K562 (cell line): ENCODE results near the gene FAM180B. TPM values are rescaled to one million over a fixed set of nuclear protein-coding genes. Genes with fewer than 3 reads are reported as not detected.

ENCODE experiments used
- ATAC-seq: fragments of 200-7000 bp; cut with Tn5 transposase; 3 replicates; pipeline ENCODE4 v1.9.1; 2020; ENCODE audit warnings: moderate library complexity
- BruUV-seq: library from RNA; stranded (reverse); fragments of 400-500 nt; replicated peaks from 2 replicates; lab custom pipeline; 2021; lab: Mats Ljungman, UMichigan
- CTCF ChIA-PET: fragments of 300-600 bp; formaldehyde crosslinking; extraction: SDS; loops from one replicate; lab custom pipeline; 2021; ENCODE audit warnings: low intra/inter-chr PET ratio; lab: Yijun Ruan, JAX
- POLR2A ChIA-PET: fragments of 300-600, 350-650 bp; sonication (Branson Sonifier 250); formaldehyde crosslinking; extraction: SDS; loops from one replicate; lab custom pipeline; 2021; ENCODE audit warnings: antibody characterized with exemption, inconsistent platforms; lab: Yijun Ruan, JAX
- DNase-seq, 4 experiments: peaks; one replicate each; pipeline versions ENCODE4 v3.0.0 to v3.0.0-alpha.2; 2011 to 2018; ENCODE audit warnings: low spot score in 3 of 4, mixed read lengths in 3 of 4; ENCODE audit errors: extremely low read depth in 1 of 4
- FAIRE-seq: peaks from 2 replicates; lab custom pipeline; 2011; peaks lifted over from hg19 to GRCh38; lab: Jason Lieb, UNC
- H2AFZ ChIP-seq: 2 replicates; pipeline ENCODE4 v1.6.0; 2011; ENCODE audit warnings: low read depth, low read length, control low read depth, inconsistent platforms
- H3K27ac ChIP-seq: fragments of 200-600 bp; 3 replicates; pipeline ENCODE4 v1.8.0; 2011; ENCODE audit warnings: low read depth, mild to moderate bottlenecking, control low read depth, inconsistent platforms, low read length, moderate library complexity, mixed read lengths; ENCODE audit errors: extremely low read depth
- H3K27me3 ChIP-seq, 2 experiments: fragments of 300-600 bp in 1 of 2; 2 replicates in 1 of 2; 3 replicates in 1 of 2; pipeline versions ENCODE4 v1.6.0 to v1.8.0; 2011; ENCODE audit warnings: inconsistent platforms in 2 of 2, low read length in 2 of 2, mild to moderate bottlenecking in 1 of 2, mixed read lengths in 1 of 2, moderate library complexity in 1 of 2; ENCODE audit not compliant: control insufficient read depth in 2 of 2, insufficient read depth in 2 of 2
- H3K36me3 ChIP-seq: fragments of 300-600 bp; 3 replicates; pipeline ENCODE4 v1.8.0; 2011; ENCODE audit warnings: mild to moderate bottlenecking, low read length, inconsistent platforms; ENCODE audit not compliant: control insufficient read depth, insufficient read depth
- H3K4me1 ChIP-seq, 2 experiments: fragments of 200-600 bp in 1 of 2; replicated peaks in 1 of 2; 2 replicates in 1 of 2; 3 replicates in 1 of 2; pipeline versions ENCODE4 v1.5.1 to v1.8.0; 2011; ENCODE audit warnings: inconsistent platforms in 2 of 2, low read length in 2 of 2, mild to moderate bottlenecking in 1 of 2, mixed read lengths in 1 of 2, moderate library complexity in 1 of 2; ENCODE audit not compliant: control insufficient read depth in 2 of 2, insufficient read depth in 2 of 2
- H3K4me2 ChIP-seq: 2 replicates; pipeline ENCODE4 v1.6.1; 2011; ENCODE audit warnings: low read length, control low read depth, inconsistent platforms, mixed read lengths; ENCODE audit not compliant: insufficient read depth
- H3K4me3 ChIP-seq: fragments of 200-600 bp; sonication (generic), shearing (Covaris generic); 2 replicates; pipeline ENCODE4 v1.5.1; 2016; ENCODE audit warnings: control low read depth, inconsistent platforms
- H3K79me2 ChIP-seq: fragments of 200-600 bp; 3 replicates; pipeline ENCODE4 v1.8.0; 2011; ENCODE audit warnings: low read length, inconsistent platforms; ENCODE audit not compliant: control insufficient read depth, insufficient read depth
- H3K9ac ChIP-seq, 2 experiments: 2 replicates each; pipeline versions ENCODE4 v1.6.0 to v1.6.1; 2011; ENCODE audit warnings: low read depth in 2 of 2, low read length in 2 of 2, control low read depth in 1 of 2, inconsistent platforms in 1 of 2, mild to moderate bottlenecking in 1 of 2, mixed read lengths in 1 of 2; ENCODE audit not compliant: insufficient read depth in 1 of 2
- H3K9me1 ChIP-seq: one replicate; pipeline ENCODE4 v1.6.0; 2011; ENCODE audit warnings: inconsistent platforms, mild to moderate bottlenecking, low read length, moderate library complexity; ENCODE audit not compliant: control insufficient read depth, insufficient read depth
- H3K9me3 ChIP-seq: replicated peaks from 2 replicates; pipeline ENCODE4 v1.5.1; 2011; ENCODE audit warnings: low read depth, low read length, inconsistent platforms; ENCODE audit not compliant: control insufficient read depth, insufficient read depth
- H4K20me1 ChIP-seq: replicated peaks from 2 replicates; pipeline ENCODE4 v1.6.1; 2011; ENCODE audit warnings: low read length, inconsistent platforms, mixed read lengths; ENCODE audit not compliant: control insufficient read depth, insufficient read depth
- CBFA2T2 ChIP-seq: fragments of 450-650 bp; conservative IDR thresholded peaks from 2 replicates; pipeline ENCODE4 v1.6.1; 2017; ENCODE audit warnings: mild to moderate bottlenecking
- FOXJ2 ChIP-seq: fragments of 200-800 bp; sonication (Bioruptor generic); IDR thresholded peaks from 2 replicates; pipeline ENCODE4 v1.6.1; 2016; ENCODE audit warnings: missing genetic modification characterization, missing compliant biosample characterization
- IRF2 ChIP-seq: sonication (generic); formaldehyde crosslinking; IDR thresholded peaks from 2 replicates; pipeline ENCODE4 v1.8.1; 2022; ENCODE audit warnings: mild to moderate bottlenecking, missing genetic modification reagents
- MCM3 ChIP-seq: fragments of 450-650 bp; IDR thresholded peaks from 2 replicates; pipeline ENCODE4 v1.6.1; 2016
- OTX1 ChIP-seq: fragments of 450-650 bp; formaldehyde crosslinking; IDR thresholded peaks from 2 replicates; pipeline ENCODE4 v1.4.0; 2022; ENCODE audit warnings: mild to moderate bottlenecking
- PHB2 ChIP-seq: fragments of 450-650 bp; IDR thresholded peaks from 2 replicates; pipeline ENCODE4 v1.6.1; 2017; ENCODE audit warnings: low read depth
- PHF21A ChIP-seq: fragments of 450-650 bp; IDR thresholded peaks from 2 replicates; pipeline ENCODE4 v1.6.1; 2017; ENCODE audit warnings: low read depth, borderline replicate concordance
- PHTF2 ChIP-seq: fragments of 250-450 bp; sonication (Bioruptor Pico); IDR thresholded peaks from 2 replicates; pipeline ENCODE4 v1.5.0; 2021; ENCODE audit warnings: mild to moderate bottlenecking
- TRIM28 ChIP-seq: fragments of 450-650 bp; IDR thresholded peaks from 2 replicates; pipeline ENCODE4 v1.6.1; 2017
- ZNF197 ChIP-seq: fragments of 200-800 bp; sonication (Bioruptor generic); IDR thresholded peaks from 2 replicates; pipeline ENCODE4 v1.6.1; 2016; ENCODE audit warnings: low read depth, missing genetic modification characterization, missing compliant biosample characterization
- ZSCAN29 ChIP-seq: fragments of 450-650 bp; IDR thresholded peaks from 2 replicates; pipeline ENCODE4 v1.6.1; 2017
- WGBS: fragments of 100-300 bp; shearing (Covaris generic); methylation state at CpG from one replicate; pipeline ENCODE4 v1.1.6; 2016; ENCODE audit warnings: low coverage, mixed read lengths; ENCODE audit not compliant: insufficient coverage; ENCODE audit errors: missing lambda C conversion rate; 5-methylcytosine and 5-hydroxymethylcytosine counted together
- in situ Hi-C: fragments of 300-500 bp; cut with MboI; formaldehyde crosslinking; loops from 4 replicates; pipeline ENCODE4 v1.15.0; 2018; ENCODE audit warnings: inconsistent platforms, mixed read lengths
- intact Hi-C: fragments of 100-400 bp; cut with micrococcal nuclease; formaldehyde crosslinking; loops from 2 replicates; pipeline ENCODE4 v1.14.2; 2022
- polyA plus RNA-seq, 8 experiments: library from polyadenylated mRNA; depleted of rRNA in 4 of 8; stranded (reverse) in 5 of 8; unstranded in 3 of 8; fragments of >200 nt; fragmentation: Nextera tagmentation in 2 of 8; fragmentation: Illumina TruSeq in 1 of 8; extraction: Ambion mirVana in 2 of 8; extraction: Trizol in 1 of 8; gene quantifications; 2 replicates each; pipeline versions ENCODE4 v1.2.1 to v1.2.3, GENCODE V29; 2011 to 2014; ENCODE audit warnings: inconsistent platforms in 1 of 8, missing spikeins in 1 of 8
- total RNA-seq, 7 experiments: library from RNA; depleted of rRNA in 6 of 7; stranded (reverse); fragments of >200 nt in 6 of 7; fragmentation: Illumina TruSeq in 2 of 7; extraction: Trizol in 2 of 7; gene quantifications; 2 replicates each; pipeline versions ENCODE4 v1.2.1 to v1.2.3, GENCODE V29; 2011 to 2021; ENCODE audit warnings: low replicate concordance in 1 of 7
- TF ChIP-seq, protein P1 (sequence below): fragments of 450-650 bp; IDR thresholded peaks from 2 replicates; pipeline ENCODE4 v1.6.1; 2018; ENCODE audit warnings: mild to moderate bottlenecking, low read depth; ENCODE audit not compliant: partially characterized antibody
- TF ChIP-seq, protein P2 (sequence below): fragments of 450-650 bp; IDR thresholded peaks from one replicate; pipeline ENCODE4 v1.6.1; 2018; ENCODE audit warnings: mild to moderate bottlenecking, moderate library complexity; ENCODE audit not compliant: partially characterized antibody
- TF ChIP-seq, protein P3 (sequence below): fragments of 250-450 bp; sonication (Bioruptor Pico); IDR thresholded peaks from 2 replicates; pipeline ENCODE4 v1.4.0; 2020; ENCODE audit warnings: mild to moderate bottlenecking, moderate library complexity
- TF ChIP-seq, protein P4 (sequence below): sonication (generic); formaldehyde crosslinking; IDR thresholded peaks from 2 replicates; pipeline ENCODE4 v1.8.0; 2023; ENCODE audit warnings: mild to moderate bottlenecking, missing genetic modification reagents

The FAM180B gene
- total and polyA plus RNA-seq, 9 of the 15 experiments (the other 6 are each of a cell fraction or from before 2014, with no cell fraction given) = 0.05 to 0.14 TPM; not detected in 7

DNA sequence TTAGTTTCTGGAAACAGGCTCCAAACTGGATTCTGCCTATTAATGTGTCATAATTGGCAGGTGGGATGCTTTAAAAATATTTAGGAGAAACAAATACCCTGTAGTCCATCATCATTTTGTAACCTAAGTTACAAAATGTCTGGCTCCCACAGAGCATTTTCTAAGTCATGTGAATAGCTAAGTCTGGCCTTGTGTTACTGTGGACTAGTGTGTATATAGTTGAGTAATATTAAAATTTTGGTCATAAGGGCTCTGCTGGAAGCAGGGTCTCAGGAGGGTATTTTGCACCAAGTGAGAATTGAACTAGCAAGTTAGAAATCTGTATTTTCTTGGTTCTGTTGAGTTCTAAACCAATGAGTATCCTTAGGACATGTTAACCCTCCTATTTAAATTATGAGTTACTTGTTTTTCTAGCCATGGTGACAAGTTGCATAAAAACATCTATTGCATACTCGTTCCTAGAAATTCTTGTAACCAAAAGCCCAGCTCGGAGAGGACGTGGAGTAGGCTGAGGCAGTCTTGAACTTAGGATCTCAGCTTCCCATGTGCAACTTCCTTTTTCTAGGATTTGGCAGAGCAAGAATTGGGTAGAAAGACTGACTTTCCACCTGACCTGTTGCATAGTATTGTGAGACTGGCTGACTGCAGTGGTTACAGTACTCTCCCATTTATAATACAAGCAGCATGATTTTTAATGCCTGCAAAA is 15.7 kb upstream of the FAM180B start:
- Histone ChIP-seq H3K9me3 (no peaks in the 10 kb centered on the region), H3K4me1 (peaks cover 0 to 9% of the 10 kb centered on the region in 2 experiments; a peak in 2 of 5 replicates), H2AFZ (no peak overlapping the region), H3K9me1 (no peaks in the 10 kb centered on the region), H3K9ac (no peak overlapping the region), H3K27me3 (no peaks in the 10 kb centered on the region), H3K27ac (no peak overlapping the region), H4K20me1 (no peaks in the 10 kb centered on the region), H3K4me2 (no peak overlapping the region), H3K79me2 (peaks cover 34% of the 10 kb centered on the region), H3K4me3 (no peak overlapping the region), H3K36me3 (peaks cover 68% of the 10 kb centered on the region; the same call in 2 of the 3 replicates)
- intact Hi-C loops (no loop called here), in situ Hi-C loops (no loop called here)
- DNase-seq (peak in 2 of 4 experiments; percentile 3 to 5), FAIRE-seq (no peak), ATAC-seq (no peak)
- no TSS peak for BruUV-seq
- CTCF ChIA-PET = no interaction called here
- POLR2A ChIA-PET = interaction anchor here (0.8 to 1.0 kb wide), 3 partner anchors 8 to 91 kb away, joined by 3 read pairs; partner anchors contain the start of genes FAM180B, KBTBD4 and NDUFS3
- WGBS = 90% methylated on average over 3 of the region's 3 CpGs
- TF ChIP-seq, protein P1, sequence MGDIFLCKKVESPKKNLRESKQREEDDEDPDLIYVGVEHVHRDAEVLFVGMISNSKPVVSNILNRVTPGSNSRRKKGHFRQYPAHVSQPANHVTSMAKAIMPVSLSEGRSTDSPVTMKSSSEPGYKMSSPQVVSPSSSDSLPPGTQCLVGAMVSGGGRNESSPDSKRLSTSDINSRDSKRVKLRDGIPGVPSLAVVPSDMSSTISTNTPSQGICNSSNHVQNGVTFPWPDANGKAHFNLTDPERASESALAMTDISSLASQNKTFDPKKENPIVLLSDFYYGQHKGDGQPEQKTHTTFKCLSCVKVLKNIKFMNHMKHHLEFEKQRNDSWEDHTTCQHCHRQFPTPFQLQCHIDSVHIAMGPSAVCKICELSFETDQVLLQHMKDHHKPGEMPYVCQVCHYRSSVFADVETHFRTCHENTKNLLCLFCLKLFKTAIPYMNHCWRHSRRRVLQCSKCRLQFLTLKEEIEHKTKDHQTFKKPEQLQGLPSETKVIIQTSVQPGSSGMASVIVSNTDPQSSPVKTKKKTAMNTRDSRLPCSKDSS = no peak
- TF ChIP-seq, protein P2, sequence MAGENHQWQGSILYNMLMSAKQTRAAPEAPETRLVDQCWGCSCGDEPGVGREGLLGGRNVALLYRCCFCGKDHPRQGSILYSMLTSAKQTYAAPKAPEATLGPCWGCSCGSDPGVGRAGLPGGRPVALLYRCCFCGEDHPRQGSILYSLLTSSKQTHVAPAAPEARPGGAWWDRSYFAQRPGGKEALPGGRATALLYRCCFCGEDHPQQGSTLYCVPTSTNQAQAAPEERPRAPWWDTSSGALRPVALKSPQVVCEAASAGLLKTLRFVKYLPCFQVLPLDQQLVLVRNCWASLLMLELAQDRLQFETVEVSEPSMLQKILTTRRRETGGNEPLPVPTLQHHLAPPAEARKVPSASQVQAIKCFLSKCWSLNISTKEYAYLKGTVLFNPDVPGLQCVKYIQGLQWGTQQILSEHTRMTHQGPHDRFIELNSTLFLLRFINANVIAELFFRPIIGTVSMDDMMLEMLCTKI = no peak
- TF ChIP-seq FOXJ2 (no peak), IRF2 (CRISPR knock-in tag) (no peak), PHF21A (no peak), CBFA2T2 (no peak), MCM3 (no peak), ZSCAN29 (no peak), ZNF197 (CRISPR knock-in tag) (no peak), TRIM28 (no peak), PHB2 (no peak), OTX1 (no peak), PHTF2 (CRISPR knock-in tag) (no peak)
- TF ChIP-seq, protein P3, sequence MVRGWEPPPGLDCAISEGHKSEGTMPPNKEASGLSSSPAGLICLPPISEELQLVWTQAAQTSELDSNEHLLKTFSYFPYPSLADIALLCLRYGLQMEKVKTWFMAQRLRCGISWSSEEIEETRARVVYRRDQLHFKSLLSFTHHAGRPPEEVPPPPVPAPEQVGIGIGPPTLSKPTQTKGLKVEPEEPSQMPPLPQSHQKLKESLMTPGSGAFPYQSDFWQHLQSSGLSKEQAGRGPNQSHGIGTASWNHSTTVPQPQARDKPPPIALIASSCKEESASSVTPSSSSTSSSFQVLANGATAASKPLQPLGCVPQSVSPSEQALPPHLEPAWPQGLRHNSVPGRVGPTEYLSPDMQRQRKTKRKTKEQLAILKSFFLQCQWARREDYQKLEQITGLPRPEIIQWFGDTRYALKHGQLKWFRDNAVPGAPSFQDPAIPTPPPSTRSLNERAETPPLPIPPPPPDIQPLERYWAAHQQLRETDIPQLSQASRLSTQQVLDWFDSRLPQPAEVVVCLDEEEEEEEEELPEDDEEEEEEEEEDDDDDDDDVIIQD (CRISPR knock-in tag) = no peak
- TF ChIP-seq, protein P4, sequence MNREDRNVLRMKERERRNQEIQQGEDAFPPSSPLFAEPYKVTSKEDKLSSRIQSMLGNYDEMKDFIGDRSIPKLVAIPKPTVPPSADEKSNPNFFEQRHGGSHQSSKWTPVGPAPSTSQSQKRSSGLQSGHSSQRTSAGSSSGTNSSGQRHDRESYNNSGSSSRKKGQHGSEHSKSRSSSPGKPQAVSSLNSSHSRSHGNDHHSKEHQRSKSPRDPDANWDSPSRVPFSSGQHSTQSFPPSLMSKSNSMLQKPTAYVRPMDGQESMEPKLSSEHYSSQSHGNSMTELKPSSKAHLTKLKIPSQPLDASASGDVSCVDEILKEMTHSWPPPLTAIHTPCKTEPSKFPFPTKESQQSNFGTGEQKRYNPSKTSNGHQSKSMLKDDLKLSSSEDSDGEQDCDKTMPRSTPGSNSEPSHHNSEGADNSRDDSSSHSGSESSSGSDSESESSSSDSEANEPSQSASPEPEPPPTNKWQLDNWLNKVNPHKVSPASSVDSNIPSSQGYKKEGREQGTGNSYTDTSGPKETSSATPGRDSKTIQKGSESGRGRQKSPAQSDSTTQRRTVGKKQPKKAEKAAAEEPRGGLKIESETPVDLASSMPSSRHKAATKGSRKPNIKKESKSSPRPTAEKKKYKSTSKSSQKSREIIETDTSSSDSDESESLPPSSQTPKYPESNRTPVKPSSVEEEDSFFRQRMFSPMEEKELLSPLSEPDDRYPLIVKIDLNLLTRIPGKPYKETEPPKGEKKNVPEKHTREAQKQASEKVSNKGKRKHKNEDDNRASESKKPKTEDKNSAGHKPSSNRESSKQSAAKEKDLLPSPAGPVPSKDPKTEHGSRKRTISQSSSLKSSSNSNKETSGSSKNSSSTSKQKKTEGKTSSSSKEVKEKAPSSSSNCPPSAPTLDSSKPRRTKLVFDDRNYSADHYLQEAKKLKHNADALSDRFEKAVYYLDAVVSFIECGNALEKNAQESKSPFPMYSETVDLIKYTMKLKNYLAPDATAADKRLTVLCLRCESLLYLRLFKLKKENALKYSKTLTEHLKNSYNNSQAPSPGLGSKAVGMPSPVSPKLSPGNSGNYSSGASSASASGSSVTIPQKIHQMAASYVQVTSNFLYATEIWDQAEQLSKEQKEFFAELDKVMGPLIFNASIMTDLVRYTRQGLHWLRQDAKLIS = no peak
